OCI-LY1 (cell line): ENCODE data around the gene ADAMTS12.

Source experiments
- H2AFZ ChIP-seq: fragments of 200-600 bp; sonication (generic), shearing (Covaris generic); 2 replicates; pipeline ENCODE4 v1.6.0; 2014; ENCODE audit warnings: antibody characterized with exemption, mild to moderate bottlenecking, low read length
- H3F3A ChIP-seq: fragments of 200-600 bp; sonication (generic), shearing (Covaris generic); 2 replicates; pipeline ENCODE4 v1.6.0; 2014; ENCODE audit warnings: mild to moderate bottlenecking, antibody characterized with exemption, low read length, moderate library complexity; ENCODE audit not compliant: insufficient read depth
- H3K27ac ChIP-seq: fragments of 200-600 bp; sonication (generic); 2 replicates; pipeline ENCODE4 v1.5.1; 2014; ENCODE audit warnings: low read length, mixed run types, mild to moderate bottlenecking, low read depth; ENCODE audit not compliant: poor library complexity, severe bottlenecking
- H3K27me3 ChIP-seq: fragments of 200-600 bp; sonication (generic); 2 replicates; pipeline ENCODE4 v1.6.0; 2014; ENCODE audit warnings: antibody characterized with exemption, mild to moderate bottlenecking, low read length, moderate library complexity; ENCODE audit not compliant: insufficient read depth
- H3K36me3 ChIP-seq: fragments of 200-600 bp; sonication (generic); 2 replicates; pipeline ENCODE4 v1.6.1; 2014; ENCODE audit warnings: mild to moderate bottlenecking, antibody characterized with exemption, low read length, moderate library complexity, mixed read lengths; ENCODE audit not compliant: insufficient read depth
- H3K4me1 ChIP-seq: fragments of 200-600 bp; sonication (generic); 2 replicates; pipeline ENCODE4 v1.5.1; 2014; ENCODE audit warnings: mild to moderate bottlenecking, low read length, moderate library complexity; ENCODE audit not compliant: insufficient read depth, severe bottlenecking
- H3K4me2 ChIP-seq: fragments of 200-600 bp; sonication (generic), shearing (Covaris generic); 2 replicates; pipeline ENCODE4 v1.6.1; 2014; ENCODE audit warnings: low read length
- H3K4me3 ChIP-seq: fragments of 200-600 bp; sonication (generic); 2 replicates; pipeline ENCODE4 v1.5.1; 2014; ENCODE audit warnings: low read length, low read depth, mild to moderate bottlenecking, mixed read lengths; ENCODE audit not compliant: poor library complexity, severe bottlenecking
- H3K79me2 ChIP-seq: fragments of 200-600 bp; shearing (Covaris generic); 2 replicates; pipeline ENCODE4 v1.6.1; 2016; ENCODE audit warnings: mixed run types, low read length, mixed read lengths; ENCODE audit not compliant: insufficient read depth
- H3K9ac ChIP-seq: fragments of 200-600 bp; sonication (generic), shearing (Covaris generic); 2 replicates; pipeline ENCODE4 v1.6.1; 2014; ENCODE audit warnings: mild to moderate bottlenecking, low read length, mixed read lengths
- H3K9me2 ChIP-seq: fragments of 200-600 bp; sonication (generic), shearing (Covaris generic); 2 replicates; pipeline ENCODE4 v1.6.1; 2014; ENCODE audit warnings: low read depth, mild to moderate bottlenecking, low read length, mixed read lengths
- H3K9me3 ChIP-seq: fragments of 200-600 bp; shearing (Covaris generic); 2 replicates; pipeline ENCODE4 v1.6.1; 2014; ENCODE audit warnings: low read length, mixed read lengths
- H4K20me1 ChIP-seq: fragments of 200-600 bp; sonication (generic), shearing (Covaris generic); 2 replicates; pipeline ENCODE4 v1.6.0; 2016; ENCODE audit warnings: mild to moderate bottlenecking, low read length; ENCODE audit not compliant: insufficient read depth
- CTCF ChIP-seq: fragments of 200-600 bp; sonication (generic), shearing (Covaris generic); IDR thresholded peaks from 2 replicates; pipeline ENCODE4 v1.5.1; 2017; ENCODE audit warnings: mild to moderate bottlenecking, antibody characterized with exemption, low read length, moderate library complexity, mixed read lengths
- EZH2 ChIP-seq: fragments of 200-600 bp; sonication (generic), shearing (Covaris generic); IDR thresholded peaks from 2 replicates; pipeline ENCODE4 v1.8.0; 2017; ENCODE audit warnings: borderline replicate concordance, mixed run types, mild to moderate bottlenecking, antibody characterized with exemption, low read length, moderate library complexity, mixed read lengths

ADAMTS12 gene

GRCh38 chr5:33621514-33621913 lies 270.3 kb downstream of the ADAMTS12 start:
- Histone ChIP-seq H3K36me3 (no peaks in the 10 kb centered on the region), H4K20me1 (no peaks in the 10 kb centered on the region), H3K4me2 (no peak overlapping the region), H2AFZ (no peak overlapping the region), H3K9ac (no peak overlapping the region), H3F3A (no peaks in the 10 kb centered on the region), H3K27ac (no peak overlapping the region), H3K9me3 (no peaks in the 10 kb centered on the region), H3K79me2 (no peaks in the 10 kb centered on the region), H3K4me1 (no peaks in the 10 kb centered on the region), H3K4me3 (no peak overlapping the region), H3K9me2 (no peaks in the 10 kb centered on the region), H3K27me3 (no peaks in the 10 kb centered on the region)
- no peak for TF ChIP-seq EZH2

GRCh38 chr5:33614039-33614438 lies 277.8 kb downstream of the ADAMTS12 start:
- H3K79me2 ChIP-seq = no peaks in the 10 kb centered on the region
- H3K27me3 ChIP-seq = no peaks in the 10 kb centered on the region
- no peak overlapping the region for H2AFZ ChIP-seq
- H3K36me3 ChIP-seq = no peaks in the 10 kb centered on the region
- H3K9ac ChIP-seq = no peak overlapping the region
- H3K9me2 ChIP-seq = no peaks in the 10 kb centered on the region
- H3K4me2 ChIP-seq = no peak overlapping the region
- no peaks in the 10 kb centered on the region for H3K9me3 ChIP-seq
- TF ChIP-seq EZH2 = no peak
- no peak for TF ChIP-seq CTCF
- H4K20me1 ChIP-seq = no peaks in the 10 kb centered on the region
- no peaks in the 10 kb centered on the region for H3K4me1 ChIP-seq
- no peak overlapping the region for H3K4me3 ChIP-seq
- no peak overlapping the region for H3K27ac ChIP-seq
- no peaks in the 10 kb centered on the region for H3F3A ChIP-seq

GRCh38 chr5:33612386-33612785 lies 279.4 kb downstream of the ADAMTS12 start:
- no peaks in the 10 kb centered on the region for H3K36me3 ChIP-seq
- H3K27ac ChIP-seq = no peak overlapping the region
- no peaks in the 10 kb centered on the region for H3K4me1 ChIP-seq
- H3K4me2 ChIP-seq = no peak overlapping the region
- no peaks in the 10 kb centered on the region for H3K79me2 ChIP-seq
- H4K20me1 ChIP-seq = no peaks in the 10 kb centered on the region
- no peaks in the 10 kb centered on the region for H3K9me2 ChIP-seq
- H3F3A ChIP-seq = no peaks in the 10 kb centered on the region
- no peak overlapping the region for H3K4me3 ChIP-seq
- no peaks in the 10 kb centered on the region for H3K9me3 ChIP-seq
- no peak for TF ChIP-seq CTCF
- TF ChIP-seq EZH2 = no peak
- H2AFZ ChIP-seq = no peak overlapping the region
- no peak overlapping the region for H3K9ac ChIP-seq
- no peaks in the 10 kb centered on the region for H3K27me3 ChIP-seq

- TF ChIP-seq CTCF = no peak
- TF ChIP-seq EZH2 = no peak
- Histone ChIP-seq H2AFZ (no peak overlapping the region), H3K4me3 (no peak overlapping the region), H3K9me2 (no peaks in the 10 kb centered on the region), H3K4me1 (no peaks in the 10 kb centered on the region), H3K79me2 (no peaks in the 10 kb centered on the region), H3F3A (no peaks in the 10 kb centered on the region), H4K20me1 (no peaks in the 10 kb centered on the region), H3K36me3 (no peaks in the 10 kb centered on the region), H3K27ac (no peak overlapping the region), H3K9ac (no peak overlapping the region), H3K27me3 (no peaks in the 10 kb centered on the region), H3K9me3 (no peaks in the 10 kb centered on the region), H3K4me2 (no peak overlapping the region)
Measured at GRCh38 chr5:33611877-33612276, 279.9 kb downstream of the ADAMTS12 start.
